OCI-LY3 (cell line): ENCODE results near the gene RPH3AL.

ENCODE experiments used
- H2AFZ ChIP-seq: fragments of 200-600, 300-600 bp; shearing (Covaris generic); 2 replicates; pipeline ENCODE4 v1.6.0; 2014; ENCODE audit warnings: antibody characterized with exemption, low read depth, low read length
- H3K27ac ChIP-seq: fragments of 200-600, 300-600 bp; sonication (generic); 2 replicates; pipeline ENCODE4 v1.5.1; 2014; ENCODE audit warnings: mild to moderate bottlenecking, low read length, moderate library complexity, mixed read lengths
- H3K27me3 ChIP-seq: fragments of 200-600, 300-600 bp; sonication (generic); 2 replicates; pipeline ENCODE4 v1.6.1; 2014; ENCODE audit warnings: low read depth, low read length, mixed read lengths
- H3K36me3 ChIP-seq: fragments of 200-600, 300-600 bp; sonication (generic); replicated peaks from 2 replicates; pipeline ENCODE3; 2014; ENCODE audit warnings: low read depth, low read length, mixed read lengths
- H3K4me1 ChIP-seq: fragments of 300-600, 200-600 bp; sonication (generic); 2 replicates; pipeline ENCODE4 v1.6.1; 2014; ENCODE audit warnings: low read length, mixed read lengths
- H3K4me2 ChIP-seq: fragments of 200-600, 300-600 bp; sonication (generic); 2 replicates; pipeline ENCODE4 v1.6.1; 2014; ENCODE audit warnings: low read length, mixed read lengths
- H3K4me3 ChIP-seq: fragments of 300-600, 200-600 bp; sonication (generic); 2 replicates; pipeline ENCODE4 v1.5.1; 2014; ENCODE audit warnings: antibody characterized with exemption, mild to moderate bottlenecking, low read length, moderate library complexity
- H3K79me2 ChIP-seq: fragments of 300-600, 200-600 bp; shearing (Covaris generic); 2 replicates; pipeline ENCODE4 v1.6.1; 2014; ENCODE audit warnings: mild to moderate bottlenecking, low read length, mixed read lengths
- H3K9ac ChIP-seq: fragments of 300-600, 200-600 bp; shearing (Covaris generic); 2 replicates; pipeline ENCODE4 v1.6.0; 2014; ENCODE audit warnings: mild to moderate bottlenecking, low read length, moderate library complexity
- H3K9me3 ChIP-seq: fragments of 200-600, 300-600 bp; shearing (Covaris generic); 2 replicates; pipeline ENCODE4 v1.6.1; 2014; ENCODE audit warnings: low read length, mixed read lengths; ENCODE audit not compliant: insufficient read depth
- H4K20me1 ChIP-seq: fragments of 200-600, 300-600 bp; sonication (generic); 2 replicates; pipeline ENCODE4 v1.6.1; 2016; ENCODE audit warnings: low read length, mixed read lengths; ENCODE audit not compliant: insufficient read depth
- EZH2phosphoT487 ChIP-seq: fragments of 200-600 bp; shearing (Covaris generic); IDR thresholded peaks from 2 replicates; pipeline ENCODE4 v1.6.1; 2018; ENCODE audit warnings: antibody characterized with exemption, mixed run types, low read depth
- TF ChIP-seq, protein P1 (sequence below): fragments of 200-600, 300-600 bp; sonication (generic); IDR thresholded peaks from 2 replicates; pipeline ENCODE4 v1.5.1; 2014; ENCODE audit warnings: antibody characterized with exemption, low read length, low read depth

RPH3AL gene

DNA sequence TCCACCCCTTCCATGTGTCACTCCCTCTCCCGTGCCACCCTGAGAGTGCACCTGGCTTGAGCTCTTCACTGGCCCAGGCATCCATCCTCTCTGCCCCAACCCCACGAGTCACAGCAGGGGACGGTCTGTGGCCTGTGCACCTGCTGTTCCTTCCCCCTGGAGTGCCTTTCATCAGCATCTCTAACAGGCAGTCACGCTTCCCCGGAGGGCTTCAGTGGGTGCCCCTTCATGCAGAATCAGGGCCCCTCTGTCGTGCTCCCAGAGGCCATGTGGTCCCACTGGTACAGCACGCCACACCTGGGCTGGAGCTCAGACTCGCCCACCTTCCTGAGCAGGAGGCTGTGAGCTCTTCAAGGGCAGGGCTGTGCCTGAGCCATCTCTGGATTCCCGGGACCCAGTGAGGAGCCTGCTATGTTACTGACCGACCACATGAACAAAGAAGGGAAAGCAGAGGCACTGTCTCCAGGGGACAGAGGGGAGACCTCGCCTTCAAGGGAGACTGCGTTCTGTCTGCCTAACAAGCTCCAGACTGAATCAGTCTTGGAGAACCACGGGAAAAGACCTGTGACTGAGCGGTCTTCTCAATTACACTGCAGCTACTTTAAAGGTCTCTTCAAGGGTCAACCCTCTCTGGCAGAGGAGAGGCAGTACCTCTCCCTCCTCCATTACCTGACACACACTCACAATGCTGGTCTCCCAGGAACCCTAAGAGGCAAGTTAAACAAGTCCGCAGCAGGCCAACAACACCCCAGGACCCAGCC lies 92.4 kb downstream of the RPH3AL start:
- H3K9ac ChIP-seq: no peak overlapping the region
- H2AFZ ChIP-seq: no peak overlapping the region
- H3K4me2 ChIP-seq: no peak overlapping the region
- no peaks in the 10 kb centered on the region for H3K27me3 ChIP-seq
- no peaks in the 10 kb centered on the region for H4K20me1 ChIP-seq
- no peaks in the 10 kb centered on the region for H3K4me1 ChIP-seq
- H3K36me3 ChIP-seq: no peaks in the 10 kb centered on the region
- no peaks in the 10 kb centered on the region for H3K9me3 ChIP-seq
- H3K79me2 ChIP-seq: no peaks in the 10 kb centered on the region
- H3K27ac ChIP-seq: no peak overlapping the region
- no peak overlapping the region for H3K4me3 ChIP-seq
- no peak for TF ChIP-seq EZH2phosphoT487
- TF ChIP-seq, protein P1, sequence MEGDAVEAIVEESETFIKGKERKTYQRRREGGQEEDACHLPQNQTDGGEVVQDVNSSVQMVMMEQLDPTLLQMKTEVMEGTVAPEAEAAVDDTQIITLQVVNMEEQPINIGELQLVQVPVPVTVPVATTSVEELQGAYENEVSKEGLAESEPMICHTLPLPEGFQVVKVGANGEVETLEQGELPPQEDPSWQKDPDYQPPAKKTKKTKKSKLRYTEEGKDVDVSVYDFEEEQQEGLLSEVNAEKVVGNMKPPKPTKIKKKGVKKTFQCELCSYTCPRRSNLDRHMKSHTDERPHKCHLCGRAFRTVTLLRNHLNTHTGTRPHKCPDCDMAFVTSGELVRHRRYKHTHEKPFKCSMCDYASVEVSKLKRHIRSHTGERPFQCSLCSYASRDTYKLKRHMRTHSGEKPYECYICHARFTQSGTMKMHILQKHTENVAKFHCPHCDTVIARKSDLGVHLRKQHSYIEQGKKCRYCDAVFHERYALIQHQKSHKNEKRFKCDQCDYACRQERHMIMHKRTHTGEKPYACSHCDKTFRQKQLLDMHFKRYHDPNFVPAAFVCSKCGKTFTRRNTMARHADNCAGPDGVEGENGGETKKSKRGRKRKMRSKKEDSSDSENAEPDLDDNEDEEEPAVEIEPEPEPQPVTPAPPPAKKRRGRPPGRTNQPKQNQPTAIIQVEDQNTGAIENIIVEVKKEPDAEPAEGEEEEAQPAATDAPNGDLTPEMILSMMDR: no peak

DNA sequence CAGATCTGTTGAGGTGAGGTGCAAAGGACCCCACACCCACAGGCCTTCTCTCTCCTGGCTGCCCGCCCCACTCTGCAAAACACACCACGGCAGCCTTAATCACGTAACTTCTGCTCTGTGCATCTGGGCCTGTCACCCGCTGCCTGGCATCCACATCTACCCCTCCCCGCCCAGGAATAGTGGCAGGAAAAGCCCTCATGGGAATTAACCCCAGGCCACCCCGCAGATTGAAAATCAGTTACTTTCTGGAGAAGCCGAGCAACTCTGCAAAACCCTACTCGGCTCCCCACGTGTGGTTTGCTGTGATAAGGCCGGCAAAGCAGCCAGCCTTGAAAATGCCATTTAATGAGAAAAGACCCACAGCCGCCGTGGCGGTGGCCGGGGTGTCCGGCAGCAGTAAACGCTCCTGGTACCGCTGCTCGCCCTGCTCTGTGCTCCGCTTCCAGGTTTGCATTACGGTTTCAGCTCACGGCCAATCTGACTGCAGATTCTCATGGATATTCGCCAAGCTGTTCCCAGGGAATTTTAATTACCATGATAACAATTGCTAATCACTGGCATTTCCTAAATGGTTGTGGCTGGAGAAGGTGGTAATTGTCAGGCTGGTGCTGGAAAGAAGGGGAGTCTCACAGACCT lies 93.1 kb downstream of the RPH3AL start:
- Histone ChIP-seq H2AFZ (no peak overlapping the region), H4K20me1 (no peaks in the 10 kb centered on the region), H3K36me3 (no peaks in the 10 kb centered on the region), H3K9me3 (no peaks in the 10 kb centered on the region), H3K9ac (no peak overlapping the region), H3K27ac (no peak overlapping the region), H3K27me3 (no peaks in the 10 kb centered on the region), H3K79me2 (no peaks in the 10 kb centered on the region), H3K4me3 (no peak overlapping the region), H3K4me2 (no peak overlapping the region), H3K4me1 (no peaks in the 10 kb centered on the region)
- TF ChIP-seq, protein P1: no peak
- TF ChIP-seq EZH2phosphoT487: no peak

DNA sequence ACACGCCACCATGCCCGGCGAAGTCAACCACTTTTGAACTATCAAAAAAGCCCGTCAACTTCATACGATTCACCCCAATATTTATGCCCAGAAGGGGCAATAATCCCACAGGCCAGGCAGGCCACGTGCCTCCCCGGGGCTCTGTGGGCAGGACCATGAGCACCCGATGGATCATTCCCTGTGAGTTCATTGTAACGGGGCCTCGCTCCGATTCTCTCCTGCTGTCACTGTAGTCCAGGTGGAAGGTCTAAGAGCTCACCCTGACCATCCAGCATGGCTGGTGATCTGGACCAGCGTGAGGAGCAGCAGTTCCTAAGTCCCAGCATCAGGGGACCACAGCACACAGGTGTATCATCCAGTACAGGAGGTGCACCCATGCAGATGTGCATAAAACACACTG lies 93.7 kb downstream of the RPH3AL start:
- no peak overlapping the region for H2AFZ ChIP-seq

More for the DNA sequence above, 93.7 kb downstream of the RPH3AL start:
- Histone ChIP-seq H3K9me3 (no peaks in the 10 kb centered on the region), H3K9ac (no peak overlapping the region), H3K27me3 (no peaks in the 10 kb centered on the region), H4K20me1 (no peaks in the 10 kb centered on the region), H3K4me2 (no peak overlapping the region), H3K79me2 (no peaks in the 10 kb centered on the region), H3K4me3 (no peak overlapping the region), H3K36me3 (no peaks in the 10 kb centered on the region), H3K27ac (no peak overlapping the region), H3K4me1 (no peaks in the 10 kb centered on the region)
- TF ChIP-seq EZH2phosphoT487: no peak
- TF ChIP-seq, protein P1: no peak
